ENCODE data around the gene DDAH1.

Gene DDAH1

GRCh38 chr1:85378534-85378933, 86.4 kb downstream of the DDAH1 start:
- H3K27me3 ChIP-seq (ENCODE audit: control insufficient read depth, low read length) = no peaks in the 10 kb centered on the region
- TF ChIP-seq EZH2phosphoT487 (IDR thresholded peaks at IDR 0.05; ENCODE audit: borderline replicate concordance, low read length) = no peak
- TF ChIP-seq, protein P1, sequence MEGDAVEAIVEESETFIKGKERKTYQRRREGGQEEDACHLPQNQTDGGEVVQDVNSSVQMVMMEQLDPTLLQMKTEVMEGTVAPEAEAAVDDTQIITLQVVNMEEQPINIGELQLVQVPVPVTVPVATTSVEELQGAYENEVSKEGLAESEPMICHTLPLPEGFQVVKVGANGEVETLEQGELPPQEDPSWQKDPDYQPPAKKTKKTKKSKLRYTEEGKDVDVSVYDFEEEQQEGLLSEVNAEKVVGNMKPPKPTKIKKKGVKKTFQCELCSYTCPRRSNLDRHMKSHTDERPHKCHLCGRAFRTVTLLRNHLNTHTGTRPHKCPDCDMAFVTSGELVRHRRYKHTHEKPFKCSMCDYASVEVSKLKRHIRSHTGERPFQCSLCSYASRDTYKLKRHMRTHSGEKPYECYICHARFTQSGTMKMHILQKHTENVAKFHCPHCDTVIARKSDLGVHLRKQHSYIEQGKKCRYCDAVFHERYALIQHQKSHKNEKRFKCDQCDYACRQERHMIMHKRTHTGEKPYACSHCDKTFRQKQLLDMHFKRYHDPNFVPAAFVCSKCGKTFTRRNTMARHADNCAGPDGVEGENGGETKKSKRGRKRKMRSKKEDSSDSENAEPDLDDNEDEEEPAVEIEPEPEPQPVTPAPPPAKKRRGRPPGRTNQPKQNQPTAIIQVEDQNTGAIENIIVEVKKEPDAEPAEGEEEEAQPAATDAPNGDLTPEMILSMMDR (IDR thresholded peaks at IDR 0.05; ENCODE audit: low read depth, low read length, poor library complexity, severe bottlenecking) = no peak
- no peak overlapping the region for H3K4me3 ChIP-seq (ENCODE audit: low read length)
- H3K9me3 ChIP-seq (ENCODE audit: control insufficient read depth, insufficient read depth, low read length) = no peaks in the 10 kb centered on the region
- no peaks in the 10 kb centered on the region for H3K79me2 ChIP-seq (ENCODE audit: control insufficient read depth, low read length)
- no peak overlapping the region for H3K27ac ChIP-seq (ENCODE audit: low read depth, low read length)
- H3F3A ChIP-seq (ENCODE audit: control insufficient read depth, insufficient read depth) = no peaks in the 10 kb centered on the region
- no peaks in the 10 kb centered on the region for H4K20me1 ChIP-seq (ENCODE audit: control insufficient read depth, insufficient read depth, low read depth, low read length)
- H3K4me2 ChIP-seq (ENCODE audit: low read length) = no peak overlapping the region
- H3K4me1 ChIP-seq (ENCODE audit: control insufficient read depth, low read length) = no peaks in the 10 kb centered on the region
- H3K36me3 ChIP-seq (ENCODE audit: control insufficient read depth, low read length) = no peaks in the 10 kb centered on the region
- no peaks in the 10 kb centered on the region for H3K9me2 ChIP-seq (replicated peaks; ENCODE audit: control insufficient read depth, low read length)

GRCh38 chr1:85376356-85376755, 88.6 kb downstream of the DDAH1 start:
- no peak overlapping the region for H3K4me3 ChIP-seq (ENCODE audit: low read length)
- H3K4me2 ChIP-seq (ENCODE audit: low read length) = no peak overlapping the region
- no peaks in the 10 kb centered on the region for H3K79me2 ChIP-seq (ENCODE audit: control insufficient read depth, low read length)
- H3K4me1 ChIP-seq (ENCODE audit: control insufficient read depth, low read length) = no peaks in the 10 kb centered on the region
- TF ChIP-seq EZH2phosphoT487 (IDR thresholded peaks at IDR 0.05; ENCODE audit: borderline replicate concordance, low read length) = no peak
- TF ChIP-seq, protein P1 (IDR thresholded peaks at IDR 0.05; ENCODE audit: low read depth, low read length, poor library complexity, severe bottlenecking) = no peak
- no peak overlapping the region for H3K27ac ChIP-seq (ENCODE audit: low read depth, low read length)
- H3K9me3 ChIP-seq (ENCODE audit: control insufficient read depth, insufficient read depth, low read length) = no peaks in the 10 kb centered on the region
- no peaks in the 10 kb centered on the region for H4K20me1 ChIP-seq (ENCODE audit: control insufficient read depth, insufficient read depth, low read depth, low read length)
- H3K36me3 ChIP-seq (ENCODE audit: control insufficient read depth, low read length) = no peaks in the 10 kb centered on the region
- no peaks in the 10 kb centered on the region for H3F3A ChIP-seq (ENCODE audit: control insufficient read depth, insufficient read depth)
- no peaks in the 10 kb centered on the region for H3K9me2 ChIP-seq (replicated peaks; ENCODE audit: control insufficient read depth, low read length)
- H3K27me3 ChIP-seq (ENCODE audit: control insufficient read depth, low read length) = no peaks in the 10 kb centered on the region

- no peaks in the 10 kb centered on the region for H3K4me1 ChIP-seq (ENCODE audit: control insufficient read depth, low read length)
- H3K9me2 ChIP-seq (replicated peaks; ENCODE audit: control insufficient read depth, low read length) = no peaks in the 10 kb centered on the region
- no peaks in the 10 kb centered on the region for H3K79me2 ChIP-seq (ENCODE audit: control insufficient read depth, low read length)
Measured at GRCh38 chr1:85375493-85375892, 89.5 kb downstream of the DDAH1 start.

More at GRCh38 chr1:85375493-85375892, 89.5 kb downstream of the DDAH1 start:
- no peak overlapping the region for H3K4me3 ChIP-seq (ENCODE audit: low read length)
- no peaks in the 10 kb centered on the region for H3F3A ChIP-seq (ENCODE audit: control insufficient read depth, insufficient read depth)
- no peaks in the 10 kb centered on the region for H3K27me3 ChIP-seq (ENCODE audit: control insufficient read depth, low read length)
- no peak overlapping the region for H3K27ac ChIP-seq (ENCODE audit: low read depth, low read length)
- no peak for TF ChIP-seq EZH2phosphoT487 (IDR thresholded peaks at IDR 0.05; ENCODE audit: borderline replicate concordance, low read length)
- TF ChIP-seq, protein P1 (IDR thresholded peaks at IDR 0.05; ENCODE audit: low read depth, low read length, poor library complexity, severe bottlenecking) = no peak
- no peak overlapping the region for H3K4me2 ChIP-seq (ENCODE audit: low read length)
- no peaks in the 10 kb centered on the region for H4K20me1 ChIP-seq (ENCODE audit: control insufficient read depth, insufficient read depth, low read depth, low read length)
- no peaks in the 10 kb centered on the region for H3K36me3 ChIP-seq (ENCODE audit: control insufficient read depth, low read length)
- no peaks in the 10 kb centered on the region for H3K9me3 ChIP-seq (ENCODE audit: control insufficient read depth, insufficient read depth, low read length)
